HEK293T (cell line): ENCODE data around the gene EFCAB8.

Experiments
- CTCF ChIA-PET: fragments of 350-600 bp; formaldehyde crosslinking; extraction: SDS; loops from one replicate; lab custom pipeline; 2021; ENCODE audit warnings: antibody characterized with exemption, inconsistent platforms; lab: Yijun Ruan, JAX
- POLR2A ChIA-PET: fragments of 350-600 bp; formaldehyde crosslinking; extraction: SDS; loops from one replicate; lab custom pipeline; 2020; ENCODE audit warnings: antibody characterized with exemption, inconsistent platforms; lab: Yijun Ruan, JAX
- DNase-seq: peaks from one replicate; pipeline ENCODE4 v3.0.0; 2012; ENCODE audit warnings: mixed read lengths; ENCODE audit errors: extremely low spot score
- ARNT ChIP-seq: fragments of 450-650 bp; IDR thresholded peaks from 2 replicates; pipeline ENCODE4 v1.6.1; 2017; ENCODE audit warnings: mild to moderate bottlenecking
- BHLHE40 ChIP-seq: fragments of 450-650 bp; IDR thresholded peaks from 2 replicates; pipeline ENCODE4 v1.6.1; 2016; ENCODE audit warnings: mild to moderate bottlenecking, moderate library complexity, borderline replicate concordance
- CTBP1 ChIP-seq: fragments of 450-650 bp; IDR thresholded peaks from 2 replicates; pipeline ENCODE4 v1.6.1; 2016; ENCODE audit warnings: borderline replicate concordance
- ELF4 ChIP-seq: fragments of 450-650 bp; IDR thresholded peaks from 2 replicates; pipeline ENCODE4 v1.6.1; 2017; ENCODE audit warnings: antibody characterized with exemption
- FOXA1 ChIP-seq: fragments of 450-650 bp; IDR thresholded peaks from 2 replicates; pipeline ENCODE4 v1.6.1; 2016; ENCODE audit warnings: mild to moderate bottlenecking
- FOXK2 ChIP-seq: fragments of 450-650 bp; IDR thresholded peaks from 2 replicates; pipeline ENCODE4 v1.6.1; 2016; ENCODE audit warnings: mild to moderate bottlenecking
- FOXM1 ChIP-seq: fragments of 450-650 bp; IDR thresholded peaks from 2 replicates; pipeline ENCODE4 v1.6.1; 2017; ENCODE audit warnings: mild to moderate bottlenecking, borderline replicate concordance
- HDGF ChIP-seq: fragments of 450-650 bp; IDR thresholded peaks from 2 replicates; pipeline ENCODE4 v1.6.1; 2017; ENCODE audit warnings: antibody characterized with exemption, borderline replicate concordance
- L3MBTL2 ChIP-seq: fragments of 450-650 bp; conservative IDR thresholded peaks from 2 replicates; pipeline ENCODE4 v1.6.1; 2016; ENCODE audit warnings: mild to moderate bottlenecking
- LEF1 ChIP-seq: fragments of 450-650 bp; IDR thresholded peaks from 2 replicates; pipeline ENCODE4 v1.6.1; 2017; ENCODE audit warnings: mild to moderate bottlenecking, borderline replicate concordance
- NFRKB ChIP-seq: fragments of 450-650 bp; IDR thresholded peaks from 2 replicates; pipeline ENCODE4 v1.6.1; 2016; ENCODE audit warnings: mild to moderate bottlenecking, moderate library complexity
- SP1 ChIP-seq: fragments of 450-650 bp; IDR thresholded peaks from 2 replicates; pipeline ENCODE4 v1.6.1; 2017
- SUZ12 ChIP-seq: fragments of 450-650 bp; IDR thresholded peaks from 2 replicates; pipeline ENCODE4 v1.6.1; 2016; ENCODE audit warnings: mild to moderate bottlenecking
- TARDBP ChIP-seq: fragments of 450-650 bp; IDR thresholded peaks from 2 replicates; pipeline ENCODE4 v1.6.1; 2016
- ZNF384 ChIP-seq: fragments of 450-650 bp; IDR thresholded peaks from 2 replicates; pipeline ENCODE4 v1.6.1; 2016
- TF ChIP-seq, protein P1 (sequence below): fragments of 450-650 bp; IDR thresholded peaks from 2 replicates; pipeline ENCODE4 v1.6.1; 2016

The EFCAB8 gene

DNA sequence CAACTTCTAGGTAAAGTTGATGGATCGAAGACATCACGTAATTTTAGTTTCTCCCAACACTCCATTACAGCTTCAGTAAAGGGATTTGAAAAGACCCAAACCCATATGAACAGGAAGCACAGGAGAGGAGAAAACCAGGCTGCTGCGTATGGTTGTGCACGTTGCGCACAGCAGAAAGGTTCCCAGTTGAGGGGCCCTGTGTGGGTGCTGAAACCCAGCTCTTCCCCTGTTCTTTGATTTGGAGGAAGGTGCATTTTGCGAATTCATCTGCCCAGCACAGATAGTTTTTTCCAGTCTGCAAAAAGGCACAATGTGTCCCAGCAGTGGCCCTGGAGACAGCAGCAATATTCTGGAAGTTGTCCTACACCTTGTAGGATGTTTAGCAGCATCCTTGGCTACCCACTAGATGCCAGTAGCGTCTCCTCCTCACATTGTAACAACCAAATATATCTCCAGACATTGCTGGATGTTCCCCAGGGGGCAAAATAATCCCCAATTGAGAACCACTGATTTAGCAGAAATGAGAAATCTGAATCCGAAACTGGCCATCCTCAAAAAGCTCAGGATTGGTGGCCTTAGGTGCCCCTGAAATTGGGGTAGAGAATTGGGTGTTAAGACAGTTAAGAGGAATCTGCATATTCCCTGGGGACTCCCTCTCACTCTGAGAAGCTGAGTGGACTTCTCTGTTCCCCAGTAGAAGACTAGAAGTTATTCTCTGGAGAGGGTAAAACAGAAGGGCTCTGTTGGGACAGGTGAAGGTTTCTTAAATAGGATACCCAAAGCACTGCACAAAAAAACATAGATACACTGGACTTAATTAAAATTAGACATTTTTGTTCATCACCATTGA is 133.3 kb downstream of the EFCAB8 start:
- ChIA-PET CTCF (no interaction called here), POLR2A (no interaction called here)
- DNase-seq: no peak
- TF ChIP-seq LEF1: no peak
- no peak for TF ChIP-seq ZNF384

DNA sequence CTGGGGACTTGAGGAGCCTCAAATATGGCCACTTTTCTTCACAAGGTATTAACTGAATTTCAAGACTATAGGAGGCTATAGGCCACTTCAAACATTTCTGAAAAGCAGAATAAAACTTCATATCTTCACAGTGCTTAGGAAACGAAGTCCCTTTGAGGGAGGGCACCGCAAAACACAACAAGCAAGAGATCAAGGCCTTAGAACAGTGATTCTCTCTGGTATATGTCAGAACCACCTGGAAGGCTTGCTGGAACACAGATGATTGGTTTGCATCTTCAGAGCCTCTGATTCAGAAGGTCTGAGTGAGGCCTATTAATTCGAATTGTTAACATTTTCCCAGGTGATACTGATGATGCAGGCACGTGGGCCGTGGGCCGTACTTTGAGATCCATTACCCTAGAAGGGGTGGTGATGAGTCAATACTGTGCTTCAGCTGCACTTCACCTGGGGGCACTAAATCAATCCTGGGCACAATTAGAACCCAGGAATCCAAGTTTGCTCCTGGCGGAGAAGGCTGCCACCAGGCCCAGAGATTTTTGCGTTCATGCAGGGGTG is 134.8 kb downstream of the EFCAB8 start:
- ChIA-PET POLR2A (no interaction called here), CTCF (interaction anchor here (0.6 kb wide), 1 partner anchor 72 kb away, joined by 5 read pairs; no protein-coding TSS in a partner anchor)
- no peak for DNase-seq
- TF ChIP-seq FOXK2 (no peak), ZNF384 (no peak), L3MBTL2 (no peak), SUZ12 (no peak), NFRKB (no peak), LEF1 (no peak), HDGF (no peak), TARDBP (no peak)
- TF ChIP-seq, protein P1, sequence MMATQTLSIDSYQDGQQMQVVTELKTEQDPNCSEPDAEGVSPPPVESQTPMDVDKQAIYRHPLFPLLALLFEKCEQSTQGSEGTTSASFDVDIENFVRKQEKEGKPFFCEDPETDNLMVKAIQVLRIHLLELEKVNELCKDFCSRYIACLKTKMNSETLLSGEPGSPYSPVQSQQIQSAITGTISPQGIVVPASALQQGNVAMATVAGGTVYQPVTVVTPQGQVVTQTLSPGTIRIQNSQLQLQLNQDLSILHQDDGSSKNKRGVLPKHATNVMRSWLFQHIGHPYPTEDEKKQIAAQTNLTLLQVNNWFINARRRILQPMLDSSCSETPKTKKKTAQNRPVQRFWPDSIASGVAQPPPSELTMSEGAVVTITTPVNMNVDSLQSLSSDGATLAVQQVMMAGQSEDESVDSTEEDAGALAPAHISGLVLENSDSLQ: no peak

DNA sequence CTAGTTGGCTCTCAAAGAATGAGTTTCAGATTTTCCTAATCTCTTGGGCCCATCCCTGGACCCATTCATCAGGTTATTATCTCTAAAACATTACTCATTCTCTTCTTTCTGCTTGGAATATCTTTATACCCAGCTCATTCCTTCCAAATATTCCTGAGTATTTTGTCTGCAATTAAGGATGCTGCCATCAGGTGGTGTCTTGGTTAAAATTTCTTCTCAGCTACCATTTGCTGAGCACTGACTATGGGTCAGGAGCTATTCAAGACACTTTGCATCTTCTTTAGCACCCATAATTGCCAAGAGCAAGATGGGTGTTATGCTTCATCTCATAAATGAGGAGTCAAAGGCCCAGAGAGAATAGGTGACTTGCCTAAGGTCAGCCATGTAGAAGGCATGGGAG is 137.1 kb downstream of the EFCAB8 start:
- no peak for DNase-seq
- TF ChIP-seq BHLHE40: no peak
- TF ChIP-seq SP1: no peak
- no peak for TF ChIP-seq L3MBTL2
- TF ChIP-seq TARDBP: no peak
- TF ChIP-seq, protein P1: no peak
- TF ChIP-seq ZNF384: no peak
- no peak for TF ChIP-seq FOXM1
- TF ChIP-seq SUZ12: no peak
- TF ChIP-seq ELF4: no peak
- TF ChIP-seq FOXA1: no peak
- no peak for TF ChIP-seq NFRKB
- POLR2A ChIA-PET: interaction anchor here (0.6 kb wide), 1 partner anchor 10 kb away, joined by 3 read pairs; no protein-coding TSS in a partner anchor
- CTCF ChIA-PET: no interaction called here

DNA sequence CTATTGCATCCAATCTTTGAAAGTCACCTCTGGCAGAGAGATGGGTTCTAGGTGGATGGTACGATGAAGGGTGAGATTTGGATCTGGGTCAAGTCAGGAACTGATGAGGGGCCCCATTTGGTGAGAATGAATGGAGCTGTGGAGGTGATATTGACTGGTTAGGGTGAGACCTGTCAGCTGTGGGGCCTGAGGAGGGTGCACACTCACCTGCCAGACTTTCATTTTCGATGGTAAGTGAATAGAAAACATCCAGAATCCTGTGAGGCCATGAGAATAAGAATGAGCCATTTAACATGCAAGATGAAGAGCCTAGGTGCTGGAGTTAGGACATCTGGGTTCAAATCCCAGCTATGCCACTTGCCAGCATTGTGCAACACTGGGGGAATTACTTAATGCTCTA is 138.7 kb downstream of the EFCAB8 start:
- TF ChIP-seq TARDBP: no peak
- TF ChIP-seq, protein P1: no peak
- TF ChIP-seq ELF4: no peak
- no peak for TF ChIP-seq SUZ12
- no peak for TF ChIP-seq LEF1
- no peak for TF ChIP-seq L3MBTL2
- TF ChIP-seq BHLHE40: no peak
- no peak for TF ChIP-seq CTBP1
- TF ChIP-seq FOXM1: no peak
- no peak for TF ChIP-seq ZNF384
- TF ChIP-seq FOXA1: no peak
- TF ChIP-seq HDGF: no peak
- TF ChIP-seq FOXK2: no peak
- no peak for TF ChIP-seq SP1
- no peak for TF ChIP-seq NFRKB
- no peak for TF ChIP-seq ARNT
- no peak for DNase-seq
- CTCF ChIA-PET: interaction anchor here (0.8 kb wide), 1 partner anchor 84 kb away, joined by 3 read pairs; no protein-coding TSS in a partner anchor
- POLR2A ChIA-PET: no interaction called here

DNA sequence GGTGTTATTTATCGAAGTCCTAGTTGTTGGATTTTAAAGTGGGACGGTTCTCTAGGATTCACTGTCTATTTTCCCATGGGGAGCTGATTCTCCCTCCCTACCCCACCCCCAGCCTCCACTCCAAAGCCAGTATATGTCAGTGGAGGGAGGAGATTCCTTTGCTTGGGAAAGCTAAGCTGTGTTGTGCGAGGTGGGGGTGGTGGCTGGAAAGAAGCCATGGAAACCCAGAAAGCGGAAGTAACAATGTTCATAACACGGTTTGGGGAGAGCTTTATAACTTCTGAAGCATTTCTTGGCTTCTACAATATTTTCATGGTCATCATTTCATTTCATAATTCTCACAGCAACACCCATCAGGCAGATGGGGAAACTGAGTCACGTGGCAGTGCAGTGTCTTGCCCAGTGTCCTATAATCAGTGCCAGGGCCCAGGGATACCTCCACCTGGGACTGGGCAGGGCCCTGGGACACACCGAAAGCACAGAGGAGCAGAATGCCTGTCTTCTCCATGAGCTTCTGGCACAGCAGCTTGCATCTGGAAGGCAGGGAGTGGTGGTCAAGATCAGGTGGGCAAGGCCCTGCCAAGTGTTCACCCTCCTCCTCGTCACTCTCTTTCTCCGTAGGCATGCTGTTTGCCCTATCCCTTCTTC is 141.0 kb downstream of the EFCAB8 start:
- DNase-seq: no peak
- ChIA-PET POLR2A (no interaction called here), CTCF (no interaction called here)
- TF ChIP-seq NFRKB (no peak), SUZ12 (no peak), ZNF384 (no peak), ELF4 (no peak)

DNA sequence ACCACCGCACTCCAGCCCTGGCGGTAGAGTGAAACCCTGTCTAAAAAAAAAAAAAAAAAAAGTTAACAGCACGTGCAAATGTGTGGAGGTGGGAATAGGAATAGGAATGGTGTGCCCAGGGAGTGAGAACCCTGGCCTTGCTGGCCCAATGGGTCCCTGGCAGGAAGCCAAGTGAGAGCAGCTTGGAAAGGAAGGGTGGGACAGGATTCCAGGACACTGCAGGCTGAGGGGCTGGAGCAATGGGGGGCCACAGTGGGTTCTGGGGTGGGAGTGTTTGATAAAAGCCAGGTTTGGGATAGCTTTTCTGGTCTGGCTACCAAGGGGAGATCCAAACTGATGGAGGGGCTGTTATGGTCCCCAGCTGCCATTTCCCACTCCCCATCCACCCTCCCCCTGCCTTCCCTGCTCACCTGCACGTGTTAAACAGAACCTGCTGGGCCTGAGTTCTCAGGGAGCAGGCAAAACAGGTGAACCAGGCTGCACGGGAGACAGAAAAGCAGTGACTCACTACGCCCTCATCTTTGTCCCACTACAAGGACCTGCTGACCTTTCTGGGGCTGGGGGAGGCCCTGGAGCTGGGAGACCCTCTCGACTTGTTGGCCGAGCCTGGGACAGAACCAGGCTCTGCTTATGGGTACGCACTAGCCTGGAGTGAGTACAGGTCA is 142.2 kb downstream of the EFCAB8 start:
- DNase-seq: no peak
- ChIA-PET POLR2A (no interaction called here), CTCF (no interaction called here)
- no peak for TF ChIP-seq SP1
- no peak for TF ChIP-seq SUZ12
- no peak for TF ChIP-seq FOXK2
- no peak for TF ChIP-seq TARDBP
- TF ChIP-seq LEF1: no peak
- TF ChIP-seq ELF4: no peak
- no peak for TF ChIP-seq CTBP1
- TF ChIP-seq HDGF: no peak
- no peak for TF ChIP-seq FOXA1
- no peak for TF ChIP-seq ARNT
- TF ChIP-seq ZNF384: no peak
- TF ChIP-seq, protein P1: no peak
- no peak for TF ChIP-seq NFRKB
- no peak for TF ChIP-seq BHLHE40
- no peak for TF ChIP-seq L3MBTL2
- no peak for TF ChIP-seq FOXM1
